IgD-negative memory B cell (primary cell): ENCODE data around the gene SEPTIN8. TPM values are rescaled to one million over a fixed set of nuclear protein-coding genes. Genes with fewer than 3 reads are reported as not detected.

Experiments
- H3K27ac Mint-ChIP-seq, 3 donors: one replicate each; pipeline ENCODE4 v1.8.0; 2020 to 2022; ENCODE audit warnings: mild to moderate bottlenecking in 3 of 3, mixed read lengths in 3 of 3, moderate library complexity in 1 of 3
- H3K27me3 Mint-ChIP-seq: one replicate; pipeline ENCODE4 v1.8.0; 2021; ENCODE audit warnings: mixed read lengths
- H3K36me3 Mint-ChIP-seq: one replicate; pipeline ENCODE4 v1.8.0; 2020; ENCODE audit warnings: mild to moderate bottlenecking, mixed read lengths
- H3K4me1 Mint-ChIP-seq, 3 donors: one replicate each; pipeline ENCODE4 v1.8.0; 2020 to 2022; ENCODE audit warnings: mixed read lengths in 3 of 3, mild to moderate bottlenecking in 1 of 3
- H3K4me3 Mint-ChIP-seq, 4 donors: one replicate each; pipeline ENCODE4 v1.8.0; 2020 to 2022; ENCODE audit warnings: mild to moderate bottlenecking in 4 of 4, mixed read lengths in 4 of 4, moderate library complexity in 3 of 4
- H3K9me3 Mint-ChIP-seq, 3 donors: one replicate each; pipeline ENCODE4 v1.8.0; 2020 to 2021; ENCODE audit warnings: mixed read lengths in 3 of 3, mild to moderate bottlenecking in 1 of 3
- polyA plus RNA-seq: library from polyadenylated mRNA; unstranded; fragments of 300-500 nt; fragmentation: Illumina TruSeq; gene quantifications from one replicate; pipeline ENCODE4 v1.2.3, GENCODE V29; 2021

The SEPTIN8 gene
- polyA plus RNA-seq, 1 donor from 2014 or later = 1.1 TPM

- peaks cover 0 to 5% (median 0%) of the 10 kb centered on the region in 3 donors for H3K9me3 Mint-ChIP-seq
- H3K4me3 Mint-ChIP-seq = no peak overlapping the region
- peaks cover 4% of the 10 kb centered on the region for H3K27me3 Mint-ChIP-seq
- H3K36me3 Mint-ChIP-seq = no peaks in the 10 kb centered on the region
- no peak overlapping the region for H3K27ac Mint-ChIP-seq
- no peaks in the 10 kb centered on the region for H3K4me1 Mint-ChIP-seq
These were observed 32.4 kb downstream of the SEPTIN8 start for GRCh38 chr5:132744659-132745058.

DNA sequence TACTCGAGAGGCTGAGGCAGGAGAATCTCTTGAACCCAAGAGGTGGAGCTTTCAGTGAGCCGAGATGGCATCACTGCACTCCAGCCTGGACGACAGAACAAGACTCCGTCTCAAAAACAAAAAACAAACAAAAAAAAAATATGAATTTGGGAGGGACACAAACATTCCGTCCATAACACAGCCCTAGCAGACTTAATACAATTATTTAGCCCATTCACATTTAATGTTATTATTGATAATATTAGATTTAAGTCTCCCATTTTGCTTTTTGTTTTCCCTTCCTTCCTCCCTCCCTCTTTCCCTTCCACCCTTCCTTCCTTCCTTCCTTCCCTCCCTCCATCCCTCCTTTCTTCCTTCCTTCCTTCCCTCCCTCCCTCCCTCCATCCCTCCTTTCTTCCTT, 34.4 kb downstream of the SEPTIN8 start:
- H3K27me3 Mint-ChIP-seq = peaks cover 4% of the 10 kb centered on the region
- H3K4me3 Mint-ChIP-seq = no peak overlapping the region
- no peaks in the 10 kb centered on the region for H3K36me3 Mint-ChIP-seq
- peaks cover 0 to 5% (median 0%) of the 10 kb centered on the region in 3 donors for H3K9me3 Mint-ChIP-seq
- no peak overlapping the region for H3K27ac Mint-ChIP-seq
- peaks cover 2 to 8% (median 2%) of the 10 kb centered on the region in 3 donors for H3K4me1 Mint-ChIP-seq

DNA sequence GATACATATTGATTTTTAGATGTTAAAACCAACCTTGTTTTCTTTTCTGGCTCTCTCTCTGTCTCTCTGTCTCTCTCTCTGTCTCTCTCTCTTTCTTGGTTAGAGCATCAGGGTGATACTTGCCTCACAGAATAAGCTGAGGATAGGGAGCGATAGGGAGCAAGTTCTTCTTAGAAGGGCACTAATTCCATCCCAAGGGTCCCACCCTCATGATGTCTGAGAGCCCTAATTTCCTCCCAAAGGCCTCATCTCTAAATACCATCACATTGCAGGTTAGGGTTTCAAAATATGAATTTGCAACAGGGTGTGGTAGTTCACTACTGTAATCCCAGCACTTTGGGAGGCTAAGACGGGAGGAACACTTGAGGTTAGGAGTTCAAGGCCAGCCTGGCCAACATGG, 34.9 kb downstream of the SEPTIN8 start:
- no peaks in the 10 kb centered on the region for H3K36me3 Mint-ChIP-seq
- H3K27ac Mint-ChIP-seq = no peak overlapping the region
- H3K9me3 Mint-ChIP-seq = peaks cover 0 to 5% (median 0%) of the 10 kb centered on the region in 3 donors
- peaks cover 4 to 10% (median 6%) of the 10 kb centered on the region in 3 donors for H3K4me1 Mint-ChIP-seq
- peaks cover 4% of the 10 kb centered on the region for H3K27me3 Mint-ChIP-seq
- H3K4me3 Mint-ChIP-seq = no peak overlapping the region

DNA sequence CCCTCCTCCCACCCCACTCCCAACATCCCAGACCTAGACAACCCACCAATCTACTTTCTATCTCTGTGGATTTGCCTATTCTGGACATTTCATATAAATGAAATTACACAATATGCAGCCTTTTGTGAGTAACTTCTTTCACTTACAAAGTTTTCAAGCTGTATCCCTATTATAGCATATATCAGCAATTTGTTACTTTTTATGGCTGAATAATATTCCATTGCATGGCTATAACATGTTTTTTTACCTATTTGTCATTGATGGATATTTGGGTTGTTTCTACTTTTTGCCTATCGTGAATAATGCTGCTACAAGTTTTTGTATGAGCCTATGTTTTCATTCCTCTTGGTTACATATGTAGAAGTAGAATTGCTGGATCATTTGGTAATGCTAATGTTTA, 37.8 kb downstream of the SEPTIN8 start:
- Mint-ChIP-seq H3K4me3 (peak overlapping the region in 1 of 4 donors; percentile 92), H3K36me3 (no peaks in the 10 kb centered on the region)

GRCh38 chr5:132737982-132738681, 38.9 kb downstream of the SEPTIN8 start:
- H3K27me3 Mint-ChIP-seq = peaks cover 2% of the 10 kb centered on the region
- peaks cover 7 to 18% (median 11%) of the 10 kb centered on the region in 3 donors for H3K4me1 Mint-ChIP-seq
- peaks cover 0 to 3% (median 0%) of the 10 kb centered on the region in 3 donors for H3K9me3 Mint-ChIP-seq
- peak overlapping the region; percentile 92 to 97 (median 96) for H3K4me3 Mint-ChIP-seq
- peak overlapping the region; percentile 75 to 97 (median 93) for H3K27ac Mint-ChIP-seq
- no peaks in the 10 kb centered on the region for H3K36me3 Mint-ChIP-seq

More for the DNA sequence above, 37.8 kb downstream of the SEPTIN8 start:
- Mint-ChIP-seq H3K27me3 (peaks cover 2% of the 10 kb centered on the region), H3K27ac (peak overlapping the region in 1 of 3 donors; percentile 81), H3K4me1 (peaks cover 7 to 18% (median 11%) of the 10 kb centered on the region in 3 donors), H3K9me3 (peaks cover 0 to 3% (median 0%) of the 10 kb centered on the region in 3 donors)

GRCh38 chr5:132736853-132737833, 39.9 kb downstream of the SEPTIN8 start, which contains the start of gene KIF3A:
Gene KIF3A (minus strand): TSS chr5:132737546. CDS start chr5:132737419, 127 bp downstream.
- Mint-ChIP-seq H3K4me1 (peaks cover 7 to 18% (median 11%) of the 10 kb centered on the region in 3 donors), H3K27me3 (peaks cover 2% of the 10 kb centered on the region), H3K9me3 (no peaks in the 10 kb centered on the region), H3K4me3 (peak within 1 kb of the TSS; percentile 92 to 97 (median 96)), H3K36me3 (no peaks in the 10 kb centered on the region), H3K27ac (peak within 1 kb of the TSS; percentile 75 to 97 (median 93))

DNA sequence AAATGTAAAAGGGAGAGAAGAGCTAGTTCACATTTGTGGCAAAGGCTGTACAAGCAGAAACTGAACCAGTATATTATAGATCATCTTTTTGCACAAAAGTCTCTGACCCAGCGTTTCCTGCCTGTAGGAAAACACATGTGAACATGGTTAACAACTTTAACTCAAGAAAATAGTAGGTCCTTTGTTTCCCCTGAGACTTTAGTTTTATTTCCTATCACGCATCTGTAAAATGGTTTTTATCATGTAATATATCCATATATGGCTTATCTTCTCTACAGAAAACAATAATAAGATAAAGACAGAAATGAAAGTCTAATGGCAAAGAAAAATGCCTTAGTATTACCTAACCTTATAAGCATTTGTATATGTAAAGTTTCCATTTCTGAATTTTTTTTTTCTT, 42.4 kb downstream of the SEPTIN8 start:
- H3K4me3 Mint-ChIP-seq = peak overlapping the region in 1 of 4 donors; percentile 92
- peaks cover 2% of the 10 kb centered on the region for H3K36me3 Mint-ChIP-seq
- no peaks in the 10 kb centered on the region for H3K9me3 Mint-ChIP-seq
- H3K27ac Mint-ChIP-seq = no peak overlapping the region
- peaks cover 7 to 18% (median 11%) of the 10 kb centered on the region in 3 donors for H3K4me1 Mint-ChIP-seq
- no peaks in the 10 kb centered on the region for H3K27me3 Mint-ChIP-seq

DNA sequence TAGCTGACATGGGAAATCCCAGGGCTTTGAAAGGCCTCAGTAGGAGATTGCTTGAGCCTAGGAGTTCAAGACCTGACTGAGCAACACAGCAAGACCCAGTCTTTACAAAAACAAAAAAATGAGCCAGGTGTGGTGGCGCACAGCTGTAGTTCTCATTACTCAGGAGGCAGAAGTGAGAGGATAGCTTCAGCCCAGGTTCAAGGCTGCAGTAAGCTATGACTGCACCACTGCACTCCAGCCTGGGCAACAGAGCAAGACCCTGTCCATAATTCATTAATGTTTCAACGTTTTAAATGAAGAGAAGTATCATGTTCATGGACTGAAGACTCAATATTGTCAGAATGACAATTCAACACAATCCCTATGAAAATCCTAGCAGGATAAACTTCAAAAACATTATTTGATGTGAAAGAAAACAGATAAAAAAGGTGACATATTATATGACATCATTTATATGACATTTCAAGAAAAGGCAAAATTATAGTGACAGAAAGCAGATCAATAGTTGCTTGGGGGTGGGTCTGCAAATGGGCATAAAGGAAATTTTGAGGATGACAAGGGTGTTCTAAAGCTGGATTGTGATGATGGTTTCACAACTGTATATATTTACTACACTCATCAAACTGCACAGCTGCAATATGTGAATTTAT, 43.4 kb downstream of the SEPTIN8 start:
- no peak overlapping the region for H3K27ac Mint-ChIP-seq
- peaks cover 7 to 18% (median 11%) of the 10 kb centered on the region in 3 donors for H3K4me1 Mint-ChIP-seq
- no peaks in the 10 kb centered on the region for H3K27me3 Mint-ChIP-seq
- peaks cover 2% of the 10 kb centered on the region for H3K36me3 Mint-ChIP-seq
- no peaks in the 10 kb centered on the region for H3K9me3 Mint-ChIP-seq
- peak overlapping the region in 1 of 4 donors; percentile 22 for H3K4me3 Mint-ChIP-seq

GRCh38 chr5:132729896-132730295, 47.1 kb downstream of the SEPTIN8 start:
- H3K9me3 Mint-ChIP-seq = no peaks in the 10 kb centered on the region

DNA sequence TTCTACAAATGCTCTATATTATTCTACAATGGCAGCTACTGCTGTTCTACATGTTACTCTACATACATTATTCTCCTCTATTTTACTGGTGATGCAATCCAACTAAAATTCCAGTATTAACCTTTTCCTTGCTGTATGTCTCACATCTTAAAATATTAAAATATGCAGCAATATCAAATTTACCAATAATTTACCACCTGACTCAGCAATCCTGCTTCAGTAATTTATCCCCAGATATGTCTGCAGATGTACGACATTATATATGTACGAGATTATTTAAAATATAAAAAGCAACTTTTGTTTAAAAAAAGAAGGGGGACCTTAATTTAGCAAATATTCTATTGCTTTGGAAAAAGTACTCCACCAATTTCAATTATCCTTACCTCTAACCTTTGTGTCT, 51.3 kb downstream of the SEPTIN8 start:
- H3K36me3 Mint-ChIP-seq = peaks cover 9% of the 10 kb centered on the region
- no peak overlapping the region for H3K27ac Mint-ChIP-seq
- no peaks in the 10 kb centered on the region for H3K27me3 Mint-ChIP-seq
- no peaks in the 10 kb centered on the region for H3K9me3 Mint-ChIP-seq
- no peaks in the 10 kb centered on the region for H3K4me1 Mint-ChIP-seq
- no peak overlapping the region for H3K4me3 Mint-ChIP-seq

More at GRCh38 chr5:132729896-132730295, 47.1 kb downstream of the SEPTIN8 start:
- H3K4me1 Mint-ChIP-seq = no peaks in the 10 kb centered on the region
- H3K4me3 Mint-ChIP-seq = no peak overlapping the region
- peaks cover 6% of the 10 kb centered on the region for H3K36me3 Mint-ChIP-seq
- no peaks in the 10 kb centered on the region for H3K27me3 Mint-ChIP-seq
- H3K27ac Mint-ChIP-seq = no peak overlapping the region

DNA sequence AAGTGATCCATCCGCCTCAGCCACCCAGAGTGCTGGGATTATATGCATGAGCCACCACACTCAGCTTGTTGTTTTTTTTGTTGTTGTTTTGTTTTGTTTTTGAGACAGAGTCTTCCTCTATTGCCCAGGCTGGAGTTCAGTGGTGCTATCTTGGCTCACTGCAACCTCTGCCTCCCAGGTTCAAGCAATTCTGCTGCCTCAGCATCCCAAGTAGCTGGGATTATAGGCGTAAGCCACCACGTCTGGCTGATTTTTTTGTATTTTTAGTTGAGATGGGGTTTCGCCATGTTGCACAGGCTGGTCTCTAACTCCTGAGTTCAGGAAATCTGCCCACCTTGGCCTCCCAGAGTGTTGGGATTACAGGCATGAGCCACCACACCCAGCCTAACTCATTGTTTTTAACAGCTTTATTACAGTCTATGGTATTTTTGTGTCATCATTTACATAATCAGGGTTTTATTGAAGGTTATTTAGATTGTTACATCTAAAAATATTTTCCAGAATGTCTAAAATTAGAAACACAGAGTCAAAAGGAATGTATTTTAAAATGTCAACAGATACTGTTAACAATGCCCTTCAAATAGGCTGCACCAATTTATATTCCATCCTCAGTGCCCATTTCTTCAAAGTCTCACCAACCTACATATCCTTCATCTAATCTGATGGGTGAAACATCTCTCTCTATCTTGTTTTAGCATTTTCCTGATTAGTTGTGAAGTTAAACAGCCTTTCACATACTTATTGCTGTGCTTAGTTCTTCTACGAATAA, 58.3 kb downstream of the SEPTIN8 start:
- Mint-ChIP-seq H3K4me1 (peaks cover 0 to 2% (median 0%) of the 10 kb centered on the region in 3 donors), H3K27ac (peak overlapping the region in 1 of 3 donors; percentile 71), H3K36me3 (peaks cover 4% of the 10 kb centered on the region), H3K9me3 (no peaks in the 10 kb centered on the region), H3K27me3 (no peaks in the 10 kb centered on the region), H3K4me3 (no peak overlapping the region)

- H3K4me3 Mint-ChIP-seq = peak overlapping the region in 1 of 4 donors; percentile 23
- H3K36me3 Mint-ChIP-seq = peaks cover 4% of the 10 kb centered on the region
- peaks cover 0 to 2% (median 0%) of the 10 kb centered on the region in 3 donors for H3K4me1 Mint-ChIP-seq
These were observed 62.4 kb downstream of the SEPTIN8 start for GRCh38 chr5:132714456-132715307.

DNA sequence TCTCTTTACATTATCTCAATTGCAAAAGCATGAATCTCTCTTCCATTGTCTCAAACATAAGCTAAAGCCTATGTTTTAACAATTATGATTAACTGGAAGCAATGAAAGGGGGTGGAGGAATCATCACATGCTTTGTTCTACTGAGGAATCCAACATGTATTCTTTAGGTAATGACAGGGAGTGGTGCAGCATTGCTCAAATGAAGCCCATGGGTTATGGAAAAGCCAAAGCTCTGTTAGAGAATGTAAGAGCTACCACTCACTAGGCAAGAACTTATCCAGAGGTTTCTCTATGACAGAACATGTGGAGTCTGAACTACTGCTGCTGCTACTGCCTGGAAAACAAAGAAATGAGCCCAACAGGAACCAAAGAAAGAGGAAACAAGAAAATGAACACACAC, 68.4 kb downstream of the SEPTIN8 start:
- peaks cover 6% of the 10 kb centered on the region for H3K36me3 Mint-ChIP-seq
- no peaks in the 10 kb centered on the region for H3K4me1 Mint-ChIP-seq
- H3K27me3 Mint-ChIP-seq = no peaks in the 10 kb centered on the region
- no peaks in the 10 kb centered on the region for H3K9me3 Mint-ChIP-seq
- no peak overlapping the region for H3K27ac Mint-ChIP-seq
- no peak overlapping the region for H3K4me3 Mint-ChIP-seq

More at GRCh38 chr5:132714456-132715307, 62.4 kb downstream of the SEPTIN8 start:
- H3K27ac Mint-ChIP-seq = no peak overlapping the region
- no peaks in the 10 kb centered on the region for H3K9me3 Mint-ChIP-seq
- H3K27me3 Mint-ChIP-seq = no peaks in the 10 kb centered on the region
